ENCODE results near the gene SPON1. TPM values are rescaled to one million over a fixed set of nuclear protein-coding genes. Genes with fewer than 3 reads are reported as not detected.
"Not testable (repeated sequence)": the region's sequence is repeated elsewhere in the genome, so short reads cannot be mapped to it uniquely, and the experiment has no call there.

Gene SPON1
- total RNA-seq, 1 donor from 2014 or later: not detected

DNA sequence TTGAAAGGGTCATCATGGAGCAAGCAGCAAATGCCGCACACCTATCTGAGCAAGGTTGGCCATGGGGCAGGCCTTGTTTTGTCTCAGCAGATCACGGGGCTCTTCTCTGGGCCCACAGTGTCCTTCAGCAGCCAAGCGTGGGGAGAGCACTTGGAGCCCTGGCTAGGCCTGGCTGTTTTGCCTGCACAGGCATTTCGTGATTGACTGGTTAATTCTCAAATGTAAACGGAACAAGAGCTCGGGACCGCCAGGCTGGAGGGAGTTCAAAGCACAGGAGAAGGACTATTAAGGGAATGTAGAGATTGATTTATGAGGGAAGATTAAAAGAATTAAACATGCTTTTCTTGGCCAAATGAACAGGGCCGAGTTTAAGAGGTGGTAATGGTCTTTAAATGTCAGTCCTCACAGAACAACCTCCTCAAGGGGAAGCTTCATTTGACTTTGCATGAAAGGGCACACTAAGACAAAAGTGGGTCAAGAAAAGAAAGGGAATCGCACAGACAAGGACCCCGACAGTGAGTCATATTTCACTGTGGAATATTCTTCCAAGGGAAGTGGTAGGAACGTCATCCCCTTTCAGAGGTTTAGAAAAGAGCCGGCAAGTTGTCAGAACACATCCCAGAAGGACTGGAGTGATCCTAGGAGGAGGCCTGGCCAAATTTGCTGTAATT lies 20.7 kb downstream of the SPON1 start:
- no peak for DNase-seq (ENCODE audit: low read depth, low spot score)

GRCh38 chr11:13984616-13985450 lies 22.3 kb downstream of the SPON1 start:
- DNase-seq (ENCODE audit: low read depth, low spot score): no peak

DNA sequence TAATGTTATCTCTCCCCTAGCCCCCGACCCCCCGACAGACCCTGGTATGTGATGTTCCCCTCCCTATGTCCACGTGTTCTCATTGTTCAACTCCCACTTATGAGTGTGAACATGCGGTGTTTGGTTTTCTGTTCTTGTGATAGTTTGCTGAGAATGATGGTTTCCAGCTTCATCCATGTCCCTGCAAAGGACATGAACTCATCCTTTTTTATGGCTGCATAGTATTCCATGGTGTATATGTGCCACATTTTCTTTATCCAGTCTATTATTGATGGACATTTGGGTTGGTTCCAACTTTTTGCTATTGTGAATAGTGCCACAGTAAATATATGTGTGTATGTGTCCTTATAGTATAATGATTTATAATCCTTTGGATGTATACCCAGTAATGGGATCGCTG lies 24.2 kb downstream of the SPON1 start:
- DNase-seq (ENCODE audit: low read depth, low spot score): not testable (repeated sequence)

GRCh38 chr11:13992158-13992856 lies 29.8 kb downstream of the SPON1 start:
- DNase-seq (ENCODE audit: low read depth, low spot score): not testable (repeated sequence)

DNA sequence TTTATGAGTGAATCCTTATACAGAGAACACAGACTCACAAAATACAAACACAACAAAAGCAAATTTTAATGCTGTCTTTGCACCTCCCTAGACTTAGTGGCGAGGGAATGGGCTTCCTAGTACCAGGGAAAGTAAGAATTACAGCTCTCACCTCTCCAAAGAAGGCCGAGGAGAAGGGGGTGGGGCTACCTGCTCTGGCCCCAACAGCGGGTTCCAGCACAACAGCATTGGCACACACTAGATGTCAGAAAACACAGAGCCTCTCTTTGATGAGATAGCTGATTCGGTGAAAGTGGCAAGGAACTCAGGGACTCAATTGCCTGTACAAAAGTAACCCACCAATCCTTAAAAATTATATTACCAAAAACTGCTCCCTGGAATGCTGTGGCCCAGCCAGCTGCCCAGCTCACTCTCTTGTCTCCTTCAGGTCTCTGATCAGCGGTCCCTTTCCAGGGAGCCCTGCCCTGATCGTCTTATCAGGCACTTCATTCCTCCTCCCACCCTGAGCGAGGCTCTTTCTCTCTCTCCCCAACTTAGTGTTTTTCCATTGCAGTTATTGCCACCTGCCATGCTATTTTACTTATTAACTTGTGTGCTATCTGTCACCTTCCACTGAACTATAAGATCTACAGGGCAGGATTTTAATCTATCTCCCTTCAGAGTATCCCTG lies 30.7 kb downstream of the SPON1 start:
- DNase-seq (ENCODE audit: low read depth, low spot score): no peak

DNA sequence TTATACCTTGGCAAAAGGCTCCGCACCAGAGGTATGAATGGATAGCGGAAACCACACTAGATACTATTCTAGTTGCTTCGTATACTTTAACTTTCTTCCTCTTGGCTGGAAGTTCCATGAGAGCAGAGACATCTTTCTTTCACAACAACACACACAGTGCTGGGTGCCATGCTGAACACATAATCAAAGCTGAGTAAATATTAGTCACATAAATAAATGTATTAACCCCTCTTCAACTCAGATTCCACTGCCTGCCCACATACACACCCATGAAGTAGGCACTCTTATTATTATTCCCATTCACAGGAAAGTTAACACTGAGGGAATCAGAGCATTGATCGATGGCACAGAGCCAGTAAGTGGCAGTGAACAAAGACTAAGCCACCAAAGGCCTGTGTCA lies 35.4 kb downstream of the SPON1 start:
- no peak for DNase-seq (ENCODE audit: low read depth, low spot score)

- DNase-seq (ENCODE audit: low read depth, low spot score): no peak
Observed at GRCh38 chr11:13999704-14000103, 37.2 kb downstream of the SPON1 start.

DNA sequence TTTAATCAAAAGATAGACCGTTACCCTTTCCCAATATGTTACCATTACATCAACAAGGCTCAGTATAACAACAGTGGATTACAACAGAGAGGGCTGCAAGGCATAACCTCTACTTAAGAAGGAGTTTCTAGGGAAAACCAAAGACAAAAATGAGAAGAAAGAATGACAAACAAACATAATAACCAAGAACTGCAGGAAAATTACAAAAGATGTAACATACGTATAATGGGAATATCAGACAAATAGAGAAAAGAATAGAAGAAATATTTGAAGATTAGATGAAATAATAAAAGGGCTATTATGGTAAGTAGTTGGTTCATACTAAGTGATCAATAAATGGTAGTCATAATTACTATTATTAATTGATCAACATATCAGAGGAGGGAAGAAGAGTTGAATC lies 39.1 kb downstream of the SPON1 start:
- no peak for DNase-seq (ENCODE audit: low read depth, low spot score)

DNA sequence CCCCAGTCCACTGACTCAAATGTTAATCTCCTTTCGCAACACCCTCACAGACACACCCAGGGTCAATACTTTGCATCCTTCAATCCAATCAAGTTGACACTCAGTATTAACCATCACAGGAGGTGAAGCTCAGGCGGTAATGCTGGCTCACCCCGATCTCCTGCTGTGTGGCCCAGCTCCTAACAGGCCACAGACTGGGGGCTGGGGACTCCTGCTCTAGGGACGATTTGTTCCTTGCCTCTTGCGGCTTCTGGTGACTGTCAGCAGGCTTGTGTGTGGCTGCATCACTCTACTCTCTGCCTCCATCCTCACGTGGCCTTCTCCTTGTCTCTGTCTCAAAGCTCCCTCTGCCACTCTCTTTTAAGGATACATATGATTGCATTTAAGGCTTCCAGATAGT lies 45.0 kb downstream of the SPON1 start:
- no peak for DNase-seq (ENCODE audit: low read depth, low spot score)

DNA sequence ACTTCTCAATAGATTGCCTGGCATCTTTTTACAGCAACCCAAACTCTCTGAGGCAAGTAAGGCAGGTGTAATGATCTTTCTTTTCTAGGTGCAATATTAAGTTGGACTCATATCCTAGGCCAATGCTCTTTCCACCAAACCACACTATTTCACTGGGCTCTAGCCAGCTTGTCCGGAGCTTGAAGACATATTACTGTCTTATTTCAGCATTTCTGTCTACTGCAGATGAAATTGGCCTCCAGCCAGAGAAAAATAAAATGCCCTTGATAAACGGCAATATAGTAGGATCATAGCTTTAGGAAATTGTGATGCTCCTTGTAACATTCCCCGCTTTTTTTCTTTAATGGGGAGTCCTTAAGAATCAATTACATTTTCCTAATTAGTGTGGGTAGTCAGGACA lies 48.1 kb downstream of the SPON1 start:
- DNase-seq (ENCODE audit: low read depth, low spot score): no peak

- no peak for DNase-seq (ENCODE audit: low read depth, low spot score)
Observed at GRCh38 chr11:14012846-14013245, 50.3 kb downstream of the SPON1 start.

- DNase-seq (ENCODE audit: low read depth, low spot score): peak; percentile 26
Observed at GRCh38 chr11:14015711-14016110, 53.2 kb downstream of the SPON1 start.

DNA sequence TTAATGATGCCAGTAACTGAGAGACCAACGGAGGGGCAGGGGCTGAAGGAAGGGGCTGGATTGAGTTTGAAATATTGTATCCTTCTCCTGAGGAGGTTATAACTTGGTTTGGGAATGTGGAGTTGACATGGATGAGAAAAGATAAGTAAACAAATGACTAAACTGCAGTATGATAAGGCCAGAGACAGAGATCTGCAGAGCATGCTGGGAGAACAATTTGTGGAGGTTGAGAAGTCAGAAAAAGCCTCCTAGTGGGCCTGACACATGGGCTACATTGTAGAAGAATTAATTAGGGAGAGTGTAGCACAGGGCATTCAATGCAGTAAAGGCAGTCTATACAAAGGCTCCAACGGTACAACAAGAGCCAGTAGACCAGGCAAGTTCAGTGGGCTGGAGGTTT lies 55.9 kb downstream of the SPON1 start:
- no peak for DNase-seq (ENCODE audit: low read depth, low spot score)

DNA sequence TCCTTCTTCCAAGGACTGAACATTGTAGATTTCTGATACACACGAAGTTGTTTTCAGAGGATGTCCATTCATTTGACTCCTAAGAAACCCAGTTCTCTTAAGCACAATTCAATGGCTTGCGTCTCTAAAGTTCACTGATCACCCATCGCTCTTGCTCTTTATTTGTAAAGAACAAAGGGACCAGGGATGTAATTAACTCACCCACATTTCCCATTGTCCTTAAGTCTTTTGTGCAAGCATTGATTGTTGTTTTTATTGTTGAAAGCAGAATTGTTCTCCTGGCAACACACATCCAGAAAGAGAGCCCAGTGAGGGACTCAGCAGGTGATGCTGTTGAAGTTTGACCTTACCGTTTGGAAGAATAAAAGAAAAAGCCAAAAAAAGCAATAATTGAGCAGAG lies 59.2 kb downstream of the SPON1 start:
- no peak for DNase-seq (ENCODE audit: low read depth, low spot score)

- DNase-seq (ENCODE audit: low read depth, low spot score): no peak
Observed at GRCh38 chr11:14022251-14022650, 59.7 kb downstream of the SPON1 start.

- DNase-seq (ENCODE audit: low read depth, low spot score): no peak
Observed at GRCh38 chr11:14022821-14023220, 60.3 kb downstream of the SPON1 start.

- DNase-seq (ENCODE audit: low read depth, low spot score): no peak
Observed at GRCh38 chr11:14026961-14027360, 64.4 kb downstream of the SPON1 start.

GRCh38 chr11:14027525-14027924 lies 65.0 kb downstream of the SPON1 start:
- no peak for DNase-seq (ENCODE audit: low read depth, low spot score)

DNA sequence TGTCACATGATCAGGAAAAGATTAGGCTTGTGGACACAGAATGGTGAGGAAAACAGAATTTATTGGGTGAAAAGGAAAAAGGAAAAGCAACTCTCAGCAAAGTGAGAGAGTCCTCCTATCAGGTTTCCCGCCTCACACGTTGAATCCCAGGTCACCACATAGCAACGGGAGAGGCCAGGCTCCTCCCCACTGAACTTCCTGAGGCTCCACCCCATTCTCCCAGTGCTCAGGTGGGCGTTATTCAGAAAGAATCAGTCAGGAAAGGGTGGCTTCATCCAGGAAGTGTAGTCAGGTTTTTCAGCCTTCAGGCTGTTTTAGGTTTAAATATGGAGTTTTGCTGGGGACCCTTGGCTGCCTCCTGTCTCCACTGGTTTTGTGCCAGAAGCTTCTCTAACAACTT lies 66.9 kb downstream of the SPON1 start:
- DNase-seq (ENCODE audit: low read depth, low spot score): no peak

DNA sequence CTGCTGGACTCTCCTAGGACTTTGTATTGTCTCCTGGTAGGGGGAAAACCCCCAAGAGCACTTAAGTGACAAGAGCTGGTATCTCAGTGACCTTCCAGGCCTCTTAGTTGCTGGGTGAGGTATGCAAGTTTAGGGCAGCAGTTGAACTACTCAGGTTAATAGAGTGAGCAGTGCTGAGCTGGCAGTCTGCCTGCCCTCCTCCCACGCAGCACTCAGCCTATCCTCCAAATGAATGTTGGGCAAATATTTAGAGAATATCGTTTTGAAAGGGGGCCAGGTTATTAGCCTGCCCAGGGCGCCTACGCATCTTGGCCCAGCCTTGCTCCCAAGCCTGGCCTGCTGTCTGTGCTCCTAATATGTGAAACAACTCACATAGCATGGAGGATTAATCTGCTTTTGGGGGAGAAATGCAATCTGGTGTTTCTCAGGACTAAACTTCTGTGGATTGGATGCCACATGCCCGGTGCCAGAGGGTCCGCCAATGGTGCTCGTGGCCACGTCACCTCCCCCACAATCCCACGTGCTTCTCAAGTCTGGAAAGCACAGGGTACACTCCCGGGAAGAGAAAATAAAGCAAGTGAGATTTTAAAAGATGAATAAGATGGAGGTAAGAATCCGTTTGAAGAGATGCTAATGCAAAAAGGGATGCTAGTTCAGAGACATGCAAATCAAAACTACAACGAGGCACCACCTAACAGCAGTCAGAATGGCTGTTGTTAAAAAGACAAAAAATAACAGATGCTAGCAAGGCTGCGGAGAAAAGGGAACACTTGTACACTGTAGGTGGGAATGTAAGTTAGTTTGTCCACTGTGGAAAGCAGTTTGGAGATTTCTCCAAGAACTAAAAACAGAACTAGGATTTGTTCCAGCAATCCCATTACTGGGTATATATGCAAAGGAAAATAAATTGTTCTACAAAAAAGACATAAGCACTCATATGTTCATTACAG lies 67.7 kb downstream of the SPON1 start:
- DNase-seq (ENCODE audit: low read depth, low spot score): no peak

DNA sequence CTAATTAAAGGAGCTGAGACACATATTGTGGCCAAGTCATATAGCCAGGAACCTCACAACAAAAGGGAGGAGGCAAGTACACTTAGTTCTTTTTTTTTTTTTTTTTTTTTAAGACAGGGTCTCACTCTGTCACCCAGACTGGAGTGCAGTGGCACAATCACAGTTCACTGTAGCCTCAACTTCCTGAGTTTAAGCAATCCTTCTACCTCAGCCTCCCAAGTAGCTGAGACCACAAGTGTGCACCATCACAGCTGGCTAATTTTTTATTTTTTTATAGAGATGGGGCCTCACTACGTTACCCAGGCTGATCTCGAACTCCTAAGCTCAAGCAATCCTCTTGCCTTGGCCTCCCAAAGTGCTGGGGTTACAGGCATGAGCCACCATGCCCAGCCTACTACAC lies 73.0 kb downstream of the SPON1 start:
- not testable (repeated sequence) for DNase-seq (ENCODE audit: low read depth, low spot score)

All from pulmonary artery endothelial cell (primary cell).